H1 (cell line): ENCODE measurements around the gene ADH1B. TPM values are rescaled to one million over a fixed set of nuclear protein-coding genes. Genes with fewer than 3 reads are reported as not detected.

ENCODE experiments used
- EP300 ChIP-seq, 2 experiments: IDR thresholded peaks; 1 replicate in 1 of 2; 2 replicates in 1 of 2; pipeline ENCODE4 v1.6.1; 2011 to 2012; ENCODE audit warnings: low read depth in 2 of 2, low read length in 2 of 2, mild to moderate bottlenecking in 2 of 2, borderline replicate concordance in 1 of 2, inconsistent platforms in 1 of 2, moderate library complexity in 1 of 2
- GTF2F1 ChIP-seq: IDR thresholded peaks from 2 replicates; pipeline ENCODE4 v1.6.1; 2012; ENCODE audit warnings: low read depth, low read length, improper control_type of control experiment, borderline replicate concordance
- RAD21 ChIP-seq, 2 experiments: IDR thresholded peaks in 1 of 2; conservative IDR thresholded peaks in 1 of 2; 2 replicates each; pipeline ENCODE4 v1.6.1; 2011; ENCODE audit warnings: low read depth in 2 of 2, low read length in 2 of 2, improper control_type of control experiment in 1 of 2, inconsistent platforms in 1 of 2, mild to moderate bottlenecking in 1 of 2, moderate library complexity in 1 of 2
- SIRT6 ChIP-seq: IDR thresholded peaks from one replicate; pipeline ENCODE4 v1.7.1; 2012; ENCODE audit warnings: low read length, inconsistent platforms
- polyA plus RNA-seq, 7 experiments: library from polyadenylated mRNA; depleted of rRNA in 3 of 7; stranded (reverse) in 5 of 7; unstranded in 2 of 7; fragments of >200 nt in 5 of 7; fragments of 200-250 nt in 2 of 7; gene quantifications; 1 replicate in 5 of 7; 2 replicates in 1 of 7; 4 replicates in 1 of 7; pipeline versions ENCODE4 v1.2.1 to v1.2.3, GENCODE V29; 2011 to 2013; ENCODE audit warnings: missing spikeins in 2 of 7, mixed read lengths in 2 of 7
- total RNA-seq: library from RNA; stranded (reverse); fragmentation: NEBNext Ultra II Directional; extraction: Animal tissue kit (Norgen Biotek cat#: 25700); gene quantifications from 2 replicates; pipeline ENCODE4 v1.2.1, GENCODE V29; 2021
- TF ChIP-seq, protein P1 (sequence below), 3 experiments: IDR thresholded peaks; 1 replicate in 2 of 3; 2 replicates in 1 of 3; pipeline versions ENCODE4 v1.5.1 to v1.6.1; 2011; ENCODE audit warnings: low read length in 3 of 3, mild to moderate bottlenecking in 3 of 3, inconsistent platforms in 2 of 3, low read depth in 1 of 3, moderate library complexity in 1 of 3; ENCODE audit not compliant: insufficient read depth in 1 of 3; ENCODE audit errors: control extremely low read depth in 1 of 3

ADH1B gene
- total and polyA plus RNA-seq, 2 of the 8 experiments (the other 6 are each of a cell fraction or from before 2014, with no cell fraction given): not detected

DNA sequence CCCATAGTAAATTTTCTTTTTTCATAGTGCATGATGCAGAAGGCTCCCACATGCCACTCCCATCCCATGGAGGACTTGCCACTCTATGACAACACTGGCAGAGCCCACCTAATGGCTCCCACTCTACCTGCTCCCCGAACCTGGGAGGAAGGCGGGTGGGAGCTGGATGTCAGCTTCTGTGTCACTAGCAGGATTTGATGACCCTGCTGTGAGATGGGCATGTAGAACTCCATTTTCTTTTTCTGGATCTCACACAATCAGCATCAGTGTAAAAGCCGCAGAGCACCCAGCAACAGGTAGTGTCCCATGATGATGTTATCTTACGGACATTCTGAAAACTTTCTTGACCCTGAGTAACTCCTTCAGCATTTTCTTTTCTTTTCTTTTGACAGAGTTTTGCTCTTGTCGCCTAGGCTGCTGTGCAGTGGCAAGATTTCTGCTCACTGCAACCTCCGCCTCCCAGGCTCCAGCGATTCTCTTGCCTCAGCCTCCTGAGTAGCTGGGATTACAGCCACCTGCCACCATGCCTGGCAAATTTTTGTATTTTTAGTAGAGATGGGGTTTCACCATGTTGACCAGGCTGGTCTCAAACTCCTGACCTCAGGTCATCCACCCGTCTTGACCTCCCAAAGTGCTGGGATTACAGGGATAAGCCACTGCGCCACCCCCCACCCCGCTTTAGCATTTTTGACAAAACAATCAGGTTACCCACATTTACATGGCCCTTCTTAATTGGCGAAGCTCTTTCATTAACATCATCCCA, 15.4 kb downstream of the ADH1B start (continued):
- TF ChIP-seq, protein P1, sequence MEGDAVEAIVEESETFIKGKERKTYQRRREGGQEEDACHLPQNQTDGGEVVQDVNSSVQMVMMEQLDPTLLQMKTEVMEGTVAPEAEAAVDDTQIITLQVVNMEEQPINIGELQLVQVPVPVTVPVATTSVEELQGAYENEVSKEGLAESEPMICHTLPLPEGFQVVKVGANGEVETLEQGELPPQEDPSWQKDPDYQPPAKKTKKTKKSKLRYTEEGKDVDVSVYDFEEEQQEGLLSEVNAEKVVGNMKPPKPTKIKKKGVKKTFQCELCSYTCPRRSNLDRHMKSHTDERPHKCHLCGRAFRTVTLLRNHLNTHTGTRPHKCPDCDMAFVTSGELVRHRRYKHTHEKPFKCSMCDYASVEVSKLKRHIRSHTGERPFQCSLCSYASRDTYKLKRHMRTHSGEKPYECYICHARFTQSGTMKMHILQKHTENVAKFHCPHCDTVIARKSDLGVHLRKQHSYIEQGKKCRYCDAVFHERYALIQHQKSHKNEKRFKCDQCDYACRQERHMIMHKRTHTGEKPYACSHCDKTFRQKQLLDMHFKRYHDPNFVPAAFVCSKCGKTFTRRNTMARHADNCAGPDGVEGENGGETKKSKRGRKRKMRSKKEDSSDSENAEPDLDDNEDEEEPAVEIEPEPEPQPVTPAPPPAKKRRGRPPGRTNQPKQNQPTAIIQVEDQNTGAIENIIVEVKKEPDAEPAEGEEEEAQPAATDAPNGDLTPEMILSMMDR (IDR thresholded peaks at IDR 0.05; ENCODE audit: control extremely low read depth in 1 of 3, insufficient read depth in 1 of 3, low read depth in 1 of 3, low read length in 3 of 3): no peak
- TF ChIP-seq SIRT6 (no peak), GTF2F1 (no peak), RAD21 (IDR thresholded peaks at IDR 0.05 in 1 of 2, conservative IDR thresholded peaks at IDR 0.05 in 1 of 2; ENCODE audit: low read depth in 2 of 2, low read length in 2 of 2) (no peak), EP300 (IDR thresholded peaks at IDR 0.05; ENCODE audit: borderline replicate concordance in 1 of 2, low read depth in 2 of 2, low read length in 2 of 2) (no peak)
